Esophagus squamous epithelium (tissue), 5 donors: ENCODE measurements around the gene TEX261. TPM values are rescaled to one million over a fixed set of nuclear protein-coding genes. Genes with fewer than 3 reads are reported as not detected.

Experiments
- DNase-seq: peaks from one replicate; lab custom pipeline; 2025; lab: John Stamatoyannopoulos, UW
- H3K27ac ChIP-seq, 4 donors: fragments of 200-600 bp; sonication (generic); one replicate each; pipeline ENCODE4 v1.5.1; 2016 to 2019; ENCODE audit warnings: mild to moderate bottlenecking in 1 of 4
- H3K27me3 ChIP-seq, 4 donors: fragments of 200-600 bp; sonication (generic); 1 replicate in 3 of 4; 2 replicates in 1 of 4; pipeline versions ENCODE4 v1.5.1 to v1.6.0; 2017 to 2021; ENCODE audit warnings: antibody characterized with exemption in 1 of 4
- H3K36me3 ChIP-seq, 3 donors: fragments of 200-600 bp; sonication (generic); one replicate each; pipeline ENCODE4 v1.5.1; 2016 to 2019
- H3K4me1 ChIP-seq, 3 donors: fragments of 200-600 bp; sonication (generic); one replicate each; pipeline ENCODE4 v1.5.1; 2017 to 2019
- H3K4me3 ChIP-seq, 4 donors: fragments of 200-600 bp; sonication (generic); 1 replicate in 3 of 4; 2 replicates in 1 of 4; pipeline ENCODE4 v1.5.1; 2016 to 2019; ENCODE audit warnings: mild to moderate bottlenecking in 2 of 4, moderate library complexity in 1 of 4
- H3K9me3 ChIP-seq, 3 donors: fragments of 200-600 bp; sonication (generic); one replicate each; pipeline ENCODE4 v1.5.1; 2016 to 2019
- POLR2A ChIP-seq, 4 donors: fragments of 450-650 bp; IDR thresholded peaks; one replicate each; pipeline ENCODE4 v1.6.1; 2017; ENCODE audit warnings: antibody characterized with exemption in 4 of 4, mild to moderate bottlenecking in 4 of 4, moderate library complexity in 3 of 4
- WGBS, 2 donors: methylation state at CpG; one replicate each; pipeline ENCODE4 v1.1.5; 2018; 5-methylcytosine and 5-hydroxymethylcytosine counted together
- intact Hi-C: fragments of 100-400 bp; cut with DNase I; formaldehyde crosslinking; loops from one replicate; pipeline ENCODE4 v1.15.0; 2022
- total RNA-seq, 4 donors: library from RNA; depleted of rRNA; stranded (reverse); fragments of >200 nt; gene quantifications; one replicate each; pipeline ENCODE4 v1.1.0, GENCODE V29; 2016
- TF ChIP-seq, protein P1 (sequence below), 6 experiments: fragments of 450-650 bp in 4 of 6; fragments of 200-600 bp in 2 of 6; sonication (generic) in 2 of 6; IDR thresholded peaks; one replicate each; pipeline ENCODE4 v1.5.1; 2016 to 2019; ENCODE audit warnings: antibody characterized with exemption in 6 of 6, mild to moderate bottlenecking in 4 of 6, moderate library complexity in 4 of 6
- donor health status: DM: yes; HTN: yes; CAD: no.

Gene TEX261
- total RNA-seq, 4 donors from 2014 or later: 22.6 to 33.3 (median 27.1) TPM

GRCh38 chr2:70964133-70964532 lies 30.5 kb downstream of the TEX261 start:
- no peak overlapping the region for H3K27ac ChIP-seq
- 67 to 80% methylated on average over 1 to 4 of the region's 4 CpGs for WGBS, 2 donors
- no peaks in the 10 kb centered on the region for H3K36me3 ChIP-seq
- DNase-seq: no peak
- TF ChIP-seq, protein P1, sequence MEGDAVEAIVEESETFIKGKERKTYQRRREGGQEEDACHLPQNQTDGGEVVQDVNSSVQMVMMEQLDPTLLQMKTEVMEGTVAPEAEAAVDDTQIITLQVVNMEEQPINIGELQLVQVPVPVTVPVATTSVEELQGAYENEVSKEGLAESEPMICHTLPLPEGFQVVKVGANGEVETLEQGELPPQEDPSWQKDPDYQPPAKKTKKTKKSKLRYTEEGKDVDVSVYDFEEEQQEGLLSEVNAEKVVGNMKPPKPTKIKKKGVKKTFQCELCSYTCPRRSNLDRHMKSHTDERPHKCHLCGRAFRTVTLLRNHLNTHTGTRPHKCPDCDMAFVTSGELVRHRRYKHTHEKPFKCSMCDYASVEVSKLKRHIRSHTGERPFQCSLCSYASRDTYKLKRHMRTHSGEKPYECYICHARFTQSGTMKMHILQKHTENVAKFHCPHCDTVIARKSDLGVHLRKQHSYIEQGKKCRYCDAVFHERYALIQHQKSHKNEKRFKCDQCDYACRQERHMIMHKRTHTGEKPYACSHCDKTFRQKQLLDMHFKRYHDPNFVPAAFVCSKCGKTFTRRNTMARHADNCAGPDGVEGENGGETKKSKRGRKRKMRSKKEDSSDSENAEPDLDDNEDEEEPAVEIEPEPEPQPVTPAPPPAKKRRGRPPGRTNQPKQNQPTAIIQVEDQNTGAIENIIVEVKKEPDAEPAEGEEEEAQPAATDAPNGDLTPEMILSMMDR (IDR thresholded peaks at IDR 0.05): no peak
- TF ChIP-seq POLR2A (IDR thresholded peaks at IDR 0.05): no peak
- peaks cover 0 to 68% (median 0%) of the 10 kb centered on the region in 4 donors for H3K27me3 ChIP-seq
- H3K4me3 ChIP-seq: no peak overlapping the region
- intact Hi-C loops: no loop called here
- no peaks in the 10 kb centered on the region for H3K9me3 ChIP-seq
- H3K4me1 ChIP-seq: peaks cover 2 to 10% (median 3%) of the 10 kb centered on the region in 3 donors

DNA sequence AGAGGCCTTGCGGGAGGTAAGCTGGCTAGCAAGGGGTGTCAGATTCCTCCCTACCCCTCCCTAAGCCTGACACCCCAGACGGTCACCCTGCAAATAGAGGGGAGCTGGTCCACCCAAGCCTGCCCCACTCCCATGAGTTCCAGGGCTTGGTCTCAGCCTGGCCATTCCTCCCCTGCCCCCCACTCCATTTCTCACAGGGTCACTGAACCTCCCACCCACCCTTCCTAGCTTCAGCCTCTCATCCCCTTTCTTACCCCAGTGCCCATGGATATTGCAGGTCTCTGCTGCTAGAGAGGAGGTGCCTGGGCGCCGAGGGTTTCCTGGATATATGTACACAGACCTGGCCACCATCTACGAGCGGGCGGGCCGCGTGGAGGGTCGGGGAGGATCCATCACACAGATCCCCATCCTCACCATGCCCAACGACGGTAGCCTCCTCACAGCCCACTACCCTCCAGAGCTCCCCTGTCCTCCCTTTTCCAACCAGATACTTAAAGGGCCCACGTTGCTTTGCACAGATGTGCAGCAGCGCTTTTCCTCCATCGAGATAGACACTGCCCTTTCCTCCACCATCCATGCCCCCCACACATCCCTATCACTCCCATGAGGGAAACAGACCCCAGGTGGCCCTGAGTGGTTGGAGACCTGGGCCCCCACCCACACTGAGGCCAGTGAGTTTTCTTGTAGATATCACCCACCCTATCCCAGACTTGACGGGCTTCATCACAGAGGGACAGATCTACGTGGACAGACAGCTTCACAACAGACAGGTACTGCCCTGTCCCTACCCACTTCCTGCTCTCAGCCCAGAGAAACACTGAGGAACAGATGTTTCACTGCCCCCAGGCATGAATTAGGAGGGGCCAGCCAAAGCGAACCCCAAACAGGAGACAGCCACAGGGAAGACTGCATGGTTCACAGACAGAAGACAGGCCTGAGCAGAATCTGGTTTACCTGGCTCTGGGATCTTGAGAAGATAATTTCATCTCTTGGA lies 31.5 kb downstream of the TEX261 start:
- Histone ChIP-seq H3K27me3 (peaks cover 0 to 73% (median 0%) of the 10 kb centered on the region in 4 donors), H3K27ac (no peak overlapping the region), H3K4me3 (no peak overlapping the region), H3K36me3 (no peaks in the 10 kb centered on the region), H3K4me1 (peaks cover 2 to 10% (median 3%) of the 10 kb centered on the region in 3 donors), H3K9me3 (no peaks in the 10 kb centered on the region)
- no peak for DNase-seq
- 54 to 70% methylated on average over 14 to 16 of the region's 18 CpGs for WGBS, 2 donors
- intact Hi-C loops: no loop called here
- no peak for TF ChIP-seq POLR2A (IDR thresholded peaks at IDR 0.05)
- TF ChIP-seq, protein P1 (IDR thresholded peaks at IDR 0.05): no peak

DNA sequence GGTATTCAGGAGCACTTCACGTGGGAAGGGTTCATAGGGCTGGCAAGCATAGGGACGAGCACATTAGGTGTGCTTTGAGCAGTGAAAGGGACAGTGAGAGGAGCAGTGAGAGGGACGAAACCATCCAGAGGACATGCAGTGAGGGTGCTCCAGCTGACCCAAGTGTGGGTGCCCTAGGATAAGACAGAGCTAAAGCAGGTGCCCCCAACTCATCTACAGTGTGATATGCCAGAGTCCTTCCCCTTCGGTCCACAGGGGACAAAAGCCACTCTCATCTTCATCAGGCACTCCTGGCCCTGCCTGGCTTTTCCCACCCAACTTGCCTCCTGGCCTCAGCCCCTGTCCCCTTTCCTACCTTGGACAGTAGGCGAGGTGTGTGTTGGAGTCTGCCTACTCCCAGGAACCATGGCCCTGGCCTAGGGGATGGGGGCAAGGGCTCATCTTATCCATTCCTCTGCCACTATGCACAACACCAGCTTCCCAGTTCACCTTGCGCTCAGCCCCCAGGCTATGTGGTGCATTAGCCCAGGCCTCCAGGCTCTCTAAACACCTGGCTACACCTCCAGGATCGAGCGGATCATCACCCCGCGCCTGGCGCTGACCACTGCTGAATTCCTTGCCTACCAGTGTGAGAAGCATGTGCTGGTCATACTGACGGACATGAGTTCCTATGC lies 32.3 kb downstream of the TEX261 start:
- H3K27ac ChIP-seq: no peak overlapping the region
- H3K9me3 ChIP-seq: no peaks in the 10 kb centered on the region
- peaks cover 2 to 10% (median 3%) of the 10 kb centered on the region in 3 donors for H3K4me1 ChIP-seq
- 68 to 87% methylated on average over 5 to 12 of the region's 12 CpGs for WGBS, 2 donors
- H3K36me3 ChIP-seq: no peaks in the 10 kb centered on the region
- H3K27me3 ChIP-seq: peaks cover 0 to 82% (median 0%) of the 10 kb centered on the region in 4 donors
- no peak for DNase-seq
- TF ChIP-seq, protein P1 (IDR thresholded peaks at IDR 0.05): no peak
- TF ChIP-seq POLR2A (IDR thresholded peaks at IDR 0.05): no peak
- no peak overlapping the region for H3K4me3 ChIP-seq
- intact Hi-C loops: no loop called here

DNA sequence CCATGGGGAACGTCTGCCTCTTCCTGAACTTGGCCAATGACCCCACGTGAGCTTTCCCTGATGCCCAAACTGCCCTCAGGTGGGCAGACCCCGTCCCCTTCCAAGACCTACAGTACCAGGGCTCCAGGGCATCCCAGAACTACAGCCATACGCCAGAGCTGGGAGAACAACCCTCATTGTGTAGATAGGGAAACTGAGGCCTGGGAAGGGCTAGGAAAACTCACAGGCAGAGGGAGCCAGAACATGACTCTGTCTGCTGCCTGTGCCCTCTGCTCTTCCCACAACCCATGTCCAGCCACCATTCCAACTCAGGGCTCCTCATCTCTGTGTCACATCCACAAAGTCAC lies 33.1 kb downstream of the TEX261 start:
- 80 to 100% methylated on average over 1 of the region's 4 CpGs for WGBS, 2 donors
- intact Hi-C loops: no loop called here
- DNase-seq: no peak
- Histone ChIP-seq H3K4me1 (peaks cover 2 to 10% (median 3%) of the 10 kb centered on the region in 3 donors), H3K27me3 (peaks cover 0 to 87% (median 0%) of the 10 kb centered on the region in 4 donors), H3K36me3 (no peaks in the 10 kb centered on the region), H3K9me3 (no peaks in the 10 kb centered on the region), H3K27ac (no peak overlapping the region), H3K4me3 (no peak overlapping the region)
- TF ChIP-seq, protein P1 (IDR thresholded peaks at IDR 0.05): no peak
- no peak for TF ChIP-seq POLR2A (IDR thresholded peaks at IDR 0.05)
